H1 (cell line): Measurements from ENCODE around the gene HDHD3. TPM values are rescaled to one million over a fixed set of nuclear protein-coding genes. Genes with fewer than 3 reads are reported as not detected.

Source experiments
- CTCF ChIA-PET: fragments of 300-600 bp; sonication (Branson Sonifier 250); formaldehyde crosslinking; loops from one replicate; lab custom pipeline; 2021; ENCODE audit not compliant: partially characterized antibody; lab: Charles Lee
- POLR2A ChIA-PET: fragments of 300-600 bp; sonication (Branson Sonifier 250); formaldehyde crosslinking; loops from one replicate; lab custom pipeline; 2021; ENCODE audit warnings: inconsistent platforms; ENCODE audit not compliant: partially characterized antibody; lab: Charles Lee
- DNase-seq, 2 experiments: peaks; one replicate each; pipeline versions ENCODE4 v3.0.0 to v3.0.0-alpha.2; 2010 to 2022; ENCODE audit warnings: low spot score in 2 of 2, low read depth in 1 of 2, mixed read lengths in 1 of 2
- FAIRE-seq: peaks from 2 replicates; lab custom pipeline; 2011; peaks lifted over from hg19 to GRCh38; lab: Jason Lieb, UNC
- H2AFZ ChIP-seq: 2 replicates; pipeline ENCODE4 v1.8.1; 2012; ENCODE audit warnings: low read length, inconsistent platforms
- H2AK5ac ChIP-seq: 2 replicates; pipeline ENCODE4 v1.6.1; 2013; ENCODE audit warnings: low read depth, low read length
- H2BK120ac ChIP-seq: replicated peaks from 2 replicates; pipeline ENCODE3; 2013; ENCODE audit warnings: low read depth, low read length, inconsistent platforms
- H2BK12ac ChIP-seq: 2 replicates; pipeline ENCODE4 v1.6.1; 2013; ENCODE audit warnings: low read depth, low read length
- H2BK15ac ChIP-seq: 2 replicates; pipeline ENCODE4 v1.6.1; 2013; ENCODE audit warnings: low read length
- H2BK20ac ChIP-seq: 2 replicates; pipeline ENCODE4 v1.6.1; 2013; ENCODE audit warnings: low read length
- H2BK5ac ChIP-seq: 2 replicates; pipeline ENCODE4 v1.6.1; 2013; ENCODE audit warnings: low read depth, low read length
- H3K14ac ChIP-seq: 2 replicates; pipeline ENCODE4 v1.6.1; 2013; ENCODE audit warnings: inconsistent platforms; ENCODE audit not compliant: insufficient read length
- H3K18ac ChIP-seq: 2 replicates; pipeline ENCODE4 v1.6.1; 2013; ENCODE audit warnings: low read length; ENCODE audit errors: extremely low read depth
- H3K23ac ChIP-seq: 2 replicates; pipeline ENCODE4 v1.6.1; 2013; ENCODE audit warnings: inconsistent platforms; ENCODE audit not compliant: insufficient read length
- H3K23me2 ChIP-seq: 2 replicates; pipeline ENCODE4 v1.6.1; 2013; ENCODE audit warnings: low read depth, low read length
- H3K27ac ChIP-seq: 2 replicates; pipeline ENCODE4 v1.6.1; 2011; ENCODE audit warnings: low read depth, low read length, inconsistent platforms
- H3K27me3 ChIP-seq, 4 experiments: replicated peaks in 1 of 4; 1 replicate in 1 of 4; 2 replicates in 3 of 4; pipeline versions ENCODE4 v1.6.1 to v1.8.1; 2011 to 2013; ENCODE audit warnings: low read length in 3 of 4, mild to moderate bottlenecking in 3 of 4, inconsistent platforms in 2 of 4, mixed read lengths in 2 of 4, moderate library complexity in 1 of 4; ENCODE audit not compliant: control insufficient read depth in 3 of 4, insufficient read depth in 3 of 4; ENCODE audit errors: extremely low read depth in 1 of 4
- H3K36me3 ChIP-seq, 4 experiments: 2 replicates each; pipeline versions ENCODE4 v1.6.1 to v1.8.1; 2011 to 2013; ENCODE audit warnings: mild to moderate bottlenecking in 4 of 4, low read length in 3 of 4, moderate library complexity in 2 of 4, control low read depth in 1 of 4, inconsistent platforms in 1 of 4; ENCODE audit not compliant: insufficient read depth in 4 of 4, control insufficient read depth in 2 of 4
- H3K4ac ChIP-seq: replicated peaks from 2 replicates; pipeline ENCODE3; 2013; ENCODE audit warnings: low read length, low read depth, mixed read lengths, inconsistent platforms; ENCODE audit not compliant: insufficient read length
- H3K4me1 ChIP-seq, 4 experiments: replicated peaks in 1 of 4; 1 replicate in 1 of 4; 2 replicates in 3 of 4; pipeline versions ENCODE4 v1.6.1 to v1.8.1; 2011 to 2013; ENCODE audit warnings: low read length in 3 of 4, inconsistent platforms in 2 of 4, mixed read lengths in 1 of 4; ENCODE audit not compliant: insufficient read depth in 4 of 4, control insufficient read depth in 3 of 4
- H3K4me2 ChIP-seq, 2 experiments: 2 replicates each; pipeline versions ENCODE4 v1.6.1 to v1.8.1; 2011 to 2013; ENCODE audit warnings: low read depth in 2 of 2, low read length in 2 of 2, control low read depth in 1 of 2, inconsistent platforms in 1 of 2, mild to moderate bottlenecking in 1 of 2; ENCODE audit not compliant: insufficient read depth in 1 of 2
- H3K4me3 ChIP-seq, 4 experiments: fragments of 200-600, 300-600 bp in 1 of 4; sonication (generic), shearing (Covaris generic), sonication (Bioruptor Twin) in 1 of 4; 2 replicates each; pipeline versions ENCODE4 v1.5.1 to v1.8.1; 2011 to 2016; ENCODE audit warnings: low read length in 4 of 4, low read depth in 3 of 4, control low read depth in 2 of 4, inconsistent platforms in 2 of 4, mild to moderate bottlenecking in 2 of 4, mixed read lengths in 1 of 4, moderate library complexity in 1 of 4; ENCODE audit not compliant: insufficient read depth in 2 of 4; ENCODE audit errors: extremely low read depth in 1 of 4
- H3K56ac ChIP-seq: replicated peaks from 2 replicates; pipeline ENCODE3; 2013; ENCODE audit warnings: low read depth, mild to moderate bottlenecking, mixed read lengths, low read length, inconsistent platforms; ENCODE audit not compliant: insufficient read length
- H3K79me1 ChIP-seq: 2 replicates; pipeline ENCODE4 v1.6.1; 2013; ENCODE audit warnings: low read depth, low read length, control low read depth
- H3K79me2 ChIP-seq, 2 experiments: 2 replicates each; pipeline versions ENCODE4 v1.6.1 to v1.8.1; 2012 to 2013; ENCODE audit warnings: low read length in 2 of 2, mild to moderate bottlenecking in 2 of 2, inconsistent platforms in 1 of 2; ENCODE audit not compliant: insufficient read depth in 2 of 2, control insufficient read depth in 1 of 2
- H3K9ac ChIP-seq, 4 experiments: replicated peaks in 1 of 4; 1 replicate in 1 of 4; 2 replicates in 3 of 4; pipeline versions ENCODE4 v1.6.1 to v1.8.1; 2011 to 2013; ENCODE audit warnings: low read depth in 3 of 4, low read length in 3 of 4, control low read depth in 2 of 4, mild to moderate bottlenecking in 2 of 4, moderate library complexity in 2 of 4, inconsistent platforms in 1 of 4; ENCODE audit errors: extremely low read depth in 1 of 4
- H3K9me3 ChIP-seq, 2 experiments: 2 replicates each; pipeline versions ENCODE4 v1.6.1 to v1.8.1; 2012 to 2013; ENCODE audit warnings: mild to moderate bottlenecking in 2 of 2, moderate library complexity in 2 of 2, control low read depth in 1 of 2, inconsistent platforms in 1 of 2, low read depth in 1 of 2, low read length in 1 of 2, mixed read lengths in 1 of 2; ENCODE audit not compliant: insufficient read depth in 2 of 2
- H4K20me1 ChIP-seq, 2 experiments: replicated peaks in 1 of 2; 2 replicates each; pipeline versions ENCODE3 to v1.8.1; 2011 to 2013; ENCODE audit warnings: inconsistent platforms in 2 of 2, low read length in 2 of 2, mild to moderate bottlenecking in 1 of 2; ENCODE audit not compliant: insufficient read depth in 2 of 2, control insufficient read depth in 1 of 2
- H4K5ac ChIP-seq: 2 replicates; pipeline ENCODE4 v1.6.1; 2013; ENCODE audit warnings: low read length, low read depth, mixed read lengths, inconsistent platforms; ENCODE audit not compliant: insufficient read length
- H4K8ac ChIP-seq: 2 replicates; pipeline ENCODE4 v1.8.0; 2013; ENCODE audit warnings: mild to moderate bottlenecking, moderate library complexity, low read length, inconsistent platforms; ENCODE audit not compliant: insufficient read depth; ENCODE audit errors: extremely low read depth
- H4K91ac ChIP-seq: replicated peaks from 2 replicates; pipeline ENCODE3; 2013; ENCODE audit warnings: low read length, mixed read lengths, inconsistent platforms; ENCODE audit not compliant: insufficient read length
- BCL11A ChIP-seq, 2 experiments: IDR thresholded peaks; one replicate each; pipeline ENCODE4 v1.6.1; 2011; ENCODE audit warnings: low read depth in 2 of 2, low read length in 2 of 2, mild to moderate bottlenecking in 2 of 2
- CTCF ChIP-seq, 3 experiments: IDR thresholded peaks; 1 replicate in 2 of 3; 2 replicates in 1 of 3; pipeline versions ENCODE4 v1.5.1 to v1.6.1; 2011; ENCODE audit warnings: low read length in 3 of 3, mild to moderate bottlenecking in 3 of 3, inconsistent platforms in 2 of 3, low read depth in 1 of 3, moderate library complexity in 1 of 3; ENCODE audit not compliant: insufficient read depth in 1 of 3; ENCODE audit errors: control extremely low read depth in 1 of 3
- HDAC2 ChIP-seq, 2 experiments: fragments of 300-600 bp in 1 of 2; sonication (generic) in 1 of 2; IDR thresholded peaks; 2 replicates each; pipeline ENCODE4 v1.6.1; 2011 to 2012; ENCODE audit warnings: low read depth in 2 of 2, low read length in 2 of 2, mild to moderate bottlenecking in 2 of 2, moderate library complexity in 2 of 2, borderline replicate concordance in 1 of 2, inconsistent platforms in 1 of 2
- HDAC6 ChIP-seq: IDR thresholded peaks from one replicate; pipeline ENCODE4 v1.7.1; 2012; ENCODE audit warnings: low read depth, mild to moderate bottlenecking, inconsistent platforms, low read length, moderate library complexity
- PHF8 ChIP-seq: fragments of 200-600 bp; sonication (generic); conservative IDR thresholded peaks from 2 replicates; pipeline ENCODE4 v1.7.1; 2012; ENCODE audit warnings: low read depth, mild to moderate bottlenecking, inconsistent platforms, low read length, moderate library complexity
- POLR2A ChIP-seq, 2 experiments: IDR thresholded peaks; 1 replicate in 1 of 2; 2 replicates in 1 of 2; pipeline ENCODE4 v1.6.1; 2011; ENCODE audit warnings: low read depth in 2 of 2, low read length in 2 of 2, mild to moderate bottlenecking in 2 of 2; ENCODE audit errors: control extremely low read depth in 1 of 2
- POU5F1 ChIP-seq: IDR thresholded peaks from 2 replicates; pipeline ENCODE4 v1.6.1; 2011; ENCODE audit warnings: low read depth, mild to moderate bottlenecking, low read length, moderate library complexity
- SIRT6 ChIP-seq: IDR thresholded peaks from one replicate; pipeline ENCODE4 v1.7.1; 2012; ENCODE audit warnings: low read length, inconsistent platforms
- SIX5 ChIP-seq: IDR thresholded peaks from 2 replicates; pipeline ENCODE4 v1.6.1; 2011; ENCODE audit warnings: mild to moderate bottlenecking, low read depth, low read length
- TBP ChIP-seq: IDR thresholded peaks from 2 replicates; pipeline ENCODE4 v1.6.1; 2011; ENCODE audit warnings: low read depth, low read length, improper control_type of control experiment
- WGBS, 2 experiments: shearing (Covaris generic) in 1 of 2; methylation state at CpG; one replicate each; pipeline versions ENCODE4 v1.1.6 to v1.1.7; 2013 to 2015; ENCODE audit warnings: low lambda C conversion rate in 2 of 2, mixed read lengths in 2 of 2, inconsistent platforms in 1 of 2, low coverage in 1 of 2, missing lambda C conversion rate in 1 of 2; ENCODE audit not compliant: insufficient replicate concordance in 2 of 2, insufficient coverage in 1 of 2, insufficient read length in 1 of 2; ENCODE audit errors: extremely low coverage in 1 of 2, missing lambda C conversion rate in 1 of 2; 5-methylcytosine and 5-hydroxymethylcytosine counted together
- polyA plus RNA-seq, 7 experiments: library from polyadenylated mRNA; depleted of rRNA in 3 of 7; stranded (reverse) in 5 of 7; unstranded in 2 of 7; fragments of >200 nt in 5 of 7; fragments of 200-250 nt in 2 of 7; gene quantifications; 1 replicate in 5 of 7; 2 replicates in 1 of 7; 4 replicates in 1 of 7; pipeline versions ENCODE4 v1.2.1 to v1.2.3, GENCODE V29; 2011 to 2013; ENCODE audit warnings: missing spikeins in 2 of 7, mixed read lengths in 2 of 7
- total RNA-seq: library from RNA; stranded (reverse); fragmentation: NEBNext Ultra II Directional; extraction: Animal tissue kit (Norgen Biotek cat#: 25700); gene quantifications from 2 replicates; pipeline ENCODE4 v1.2.1, GENCODE V29; 2021

Gene HDHD3
- total and polyA plus RNA-seq, 2 of the 8 experiments (the other 6 are each of a cell fraction or from before 2014, with no cell fraction given): 12.1 to 25.3 TPM

GRCh38 chr9:113380869-113381378 is 4.1 kb upstream of the HDHD3 start:
- no peak overlapping the region for H3K4ac ChIP-seq
- no peak overlapping the region for H2BK20ac ChIP-seq
- no peaks in the 10 kb centered on the region; a peak in 1 of 7 replicates for H3K27me3 ChIP-seq
- no peak overlapping the region for H2BK120ac ChIP-seq
- POLR2A ChIA-PET: interaction anchor here (1.2 to 1.6 kb wide), 2 partner anchors 19 to 30 kb away, joined by 3 read pairs; partner anchors contain the start of genes C9orf43 and POLE3
- H2AFZ ChIP-seq: peak overlapping the region; percentile 78
- no peak overlapping the region for H3K23ac ChIP-seq
- no peak for TF ChIP-seq POU5F1
- no peak for TF ChIP-seq POLR2A (IDR thresholded peaks at IDR 0.05; ENCODE audit: control extremely low read depth in 1 of 2, low read depth in 2 of 2, low read length in 2 of 2)
- TF ChIP-seq BCL11A (IDR thresholded peaks at IDR 0.05; ENCODE audit: low read depth in 2 of 2, low read length in 2 of 2): no peak
- no peak for TF ChIP-seq SIRT6
- no peak for TF ChIP-seq PHF8
- no peak for TF ChIP-seq CTCF (IDR thresholded peaks at IDR 0.05; ENCODE audit: control extremely low read depth in 1 of 3, insufficient read depth in 1 of 3, low read depth in 1 of 3, low read length in 3 of 3)
- no peak for TF ChIP-seq SIX5
- TF ChIP-seq HDAC2 (IDR thresholded peaks at IDR 0.05; ENCODE audit: borderline replicate concordance in 1 of 2, low read depth in 2 of 2, low read length in 2 of 2): no peak
- no peak for TF ChIP-seq HDAC6
- no peak for TF ChIP-seq TBP
- TF ChIP-seq, all 59 proteins: peak for 0
- Histone ChIP-seq H2AK5ac (no peak overlapping the region), H3K4me1 (no peaks in the 10 kb centered on the region; a peak in 1 of 7 replicates), H2BK15ac (no peak overlapping the region), H4K91ac (no peak overlapping the region), H3K9me3 (no peaks in the 10 kb centered on the region), H3K79me2 (no peaks in the 10 kb centered on the region), H3K23me2 (peaks cover 3% of the 10 kb centered on the region; the same call in 1 of the 2 replicates), H3K4me2 (0 out of 4 replicates have a peak overlapping the region, but pooled peaks of 1 of the 2 experiments have one; percentile 20), H3K4me3 (no peak overlapping the region), H3K79me1 (no peaks in the 10 kb centered on the region), H4K20me1 (no peaks in the 10 kb centered on the region), H3K27ac (no peak overlapping the region), H3K14ac (no peak overlapping the region), H3K56ac (no peak overlapping the region), H3K9ac (peak overlapping the region in 1 of 4 experiments; percentile 10; a peak in 1 of 7 replicates), H2BK12ac (no peak overlapping the region), H4K5ac (no peak overlapping the region), H4K8ac (no peak overlapping the region), H3K18ac (no peak overlapping the region; the same call in 1 of the 2 replicates), H2BK5ac (no peak overlapping the region), H3K36me3 (no peaks in the 10 kb centered on the region)
- FAIRE-seq (no peak), DNase-seq (no peak)
- CTCF ChIA-PET: no interaction called here
- WGBS, 2 experiments: 100% methylated on average over 1 of the region's 1 CpG; no CpG with 5 or more reads in 1 of the 2 experiments
